ENCODE measurements around the gene SLC2A13.

The SLC2A13 gene

DNA sequence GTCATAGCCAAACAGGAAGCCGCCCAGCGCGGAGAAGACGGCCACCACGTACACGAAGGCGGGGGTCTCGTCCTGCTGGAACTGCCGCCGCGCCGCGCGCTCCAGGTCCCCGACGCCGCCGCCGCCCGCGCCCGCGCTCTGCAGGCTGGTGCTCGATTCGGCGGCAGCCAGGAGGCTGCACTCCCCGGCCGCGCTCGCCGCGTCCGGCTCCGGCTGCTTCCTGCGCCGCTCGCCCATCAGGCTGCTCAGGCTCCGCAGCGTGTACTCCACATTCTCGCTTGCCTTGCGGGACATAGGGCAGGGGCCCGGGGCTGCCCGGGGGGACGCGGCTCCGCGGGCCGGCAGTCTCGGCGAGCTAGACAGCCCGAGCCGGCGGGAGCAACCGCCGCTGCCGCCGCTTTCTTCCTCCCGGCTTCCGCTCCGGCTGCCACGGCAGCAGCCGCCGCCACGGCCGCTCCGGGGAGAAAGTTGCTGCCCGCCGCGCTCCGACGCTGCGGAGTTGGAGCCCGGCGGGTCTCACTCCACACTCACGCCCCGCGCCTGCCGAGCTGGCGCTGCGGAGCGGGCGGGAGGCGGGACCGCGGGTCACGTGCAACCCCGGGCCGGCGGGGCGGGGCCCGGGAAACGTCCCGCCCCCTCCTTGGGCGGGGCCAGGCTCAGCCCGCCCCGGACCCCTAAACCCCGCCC is at the start of gene SLC2A13:
TSS of gene SLC2A13 (minus strand) at position 567 of the 687 bp plus-strand sequence. CDS start at position 294, 273 bp downstream.
- H3K36me3 ChIP-seq (ENCODE audit: control insufficient read depth, insufficient read depth, low read length): no peaks in the 10 kb centered on the region
- H3K4me1 ChIP-seq (ENCODE audit: control insufficient read depth, insufficient read depth, low read length): peaks cover 3% of the 10 kb centered on the region; the same call in 1 of the 2 replicates
- no peaks in the 10 kb centered on the region for H3K9me3 ChIP-seq (ENCODE audit: control insufficient read depth, insufficient read depth, low read length)
- no peaks in the 10 kb centered on the region; the same call in 1 of the 2 replicates for H3K27me3 ChIP-seq (ENCODE audit: control insufficient read depth, insufficient read depth, low read length)
- no peak for DNase-seq (ENCODE audit: low read depth, low spot score)
- WGBS (ENCODE audit: insufficient coverage, insufficient read length): no CpG with 5 or more reads among the region's 97 CpGs
- H3K27ac ChIP-seq (ENCODE audit: low read length): no peak within 1 kb of the TSS
- H3K4me3 ChIP-seq (ENCODE audit: low read length): peak within 1 kb of the TSS; percentile 94

GRCh38 chr12:40154381-40154780 is 48.5 kb upstream of the SLC2A13 start:
- WGBS (ENCODE audit: insufficient coverage, insufficient read length): no CpG with 5 or more reads among the region's 4 CpGs
- Histone ChIP-seq H3K4me3 (ENCODE audit: low read length) (no peak overlapping the region), H3K9me3 (ENCODE audit: control insufficient read depth, insufficient read depth, low read length) (no peaks in the 10 kb centered on the region), H3K27ac (ENCODE audit: low read length) (no peak overlapping the region), H3K36me3 (ENCODE audit: control insufficient read depth, insufficient read depth, low read length) (no peaks in the 10 kb centered on the region), H3K4me1 (ENCODE audit: control insufficient read depth, insufficient read depth, low read length) (no peaks in the 10 kb centered on the region), H3K27me3 (ENCODE audit: control insufficient read depth, insufficient read depth, low read length) (no peaks in the 10 kb centered on the region)
- DNase-seq (ENCODE audit: low read depth, low spot score): no peak

GRCh38 chr12:40153432-40153831 is 47.6 kb upstream of the SLC2A13 start:
- no peaks in the 10 kb centered on the region for H3K36me3 ChIP-seq (ENCODE audit: control insufficient read depth, insufficient read depth, low read length)
- DNase-seq (ENCODE audit: low read depth, low spot score): no peak
- no peak overlapping the region for H3K27ac ChIP-seq (ENCODE audit: low read length)
- no peak overlapping the region for H3K4me3 ChIP-seq (ENCODE audit: low read length)
- no peaks in the 10 kb centered on the region for H3K27me3 ChIP-seq (ENCODE audit: control insufficient read depth, insufficient read depth, low read length)
- no peaks in the 10 kb centered on the region for H3K9me3 ChIP-seq (ENCODE audit: control insufficient read depth, insufficient read depth, low read length)
- H3K4me1 ChIP-seq (ENCODE audit: control insufficient read depth, insufficient read depth, low read length): no peaks in the 10 kb centered on the region

- Histone ChIP-seq H3K27ac (ENCODE audit: low read length) (no peak overlapping the region), H3K4me3 (ENCODE audit: low read length) (no peak overlapping the region), H3K36me3 (ENCODE audit: control insufficient read depth, insufficient read depth, low read length) (no peaks in the 10 kb centered on the region), H3K9me3 (ENCODE audit: control insufficient read depth, insufficient read depth, low read length) (no peaks in the 10 kb centered on the region), H3K27me3 (ENCODE audit: control insufficient read depth, insufficient read depth, low read length) (no peaks in the 10 kb centered on the region), H3K4me1 (ENCODE audit: control insufficient read depth, insufficient read depth, low read length) (no peaks in the 10 kb centered on the region)
- DNase-seq (ENCODE audit: low read depth, low spot score): peak; percentile 11
- no CpG with 5 or more reads among the region's 4 CpGs for WGBS (ENCODE audit: insufficient coverage, insufficient read length)
Observed at GRCh38 chr12:40152783-40153383, 47.0 kb upstream of the SLC2A13 start.

DNA sequence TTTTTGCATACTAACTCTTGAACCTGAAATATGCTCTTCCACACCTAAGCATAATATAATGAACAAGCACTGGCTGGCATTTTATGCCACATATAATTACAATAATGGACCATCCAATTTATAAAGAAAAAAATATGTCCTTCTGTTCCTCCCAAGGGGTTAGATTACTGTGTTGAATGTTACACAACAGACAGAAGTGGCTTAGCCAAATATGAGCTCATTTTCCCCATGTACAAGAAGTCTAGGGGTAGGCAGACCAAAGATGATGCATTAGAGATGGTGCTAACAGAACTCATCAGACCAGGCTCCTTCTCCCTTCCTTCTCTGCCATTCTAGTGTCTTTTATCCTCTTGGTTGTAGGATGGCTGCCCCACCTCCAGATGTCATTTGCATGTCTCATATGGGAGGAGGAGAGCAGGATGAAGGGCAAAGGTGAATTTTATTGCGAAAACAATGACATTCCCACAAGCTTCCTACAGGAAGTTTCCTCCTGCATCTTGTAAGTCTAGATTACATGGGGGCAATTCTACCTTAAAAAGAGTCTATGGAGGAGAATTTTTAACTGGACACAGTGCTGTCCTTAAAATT is 43.9 kb upstream of the SLC2A13 start:
- no CpG with 5 or more reads among the region's 1 CpG for WGBS (ENCODE audit: insufficient coverage, insufficient read length)

DNA sequence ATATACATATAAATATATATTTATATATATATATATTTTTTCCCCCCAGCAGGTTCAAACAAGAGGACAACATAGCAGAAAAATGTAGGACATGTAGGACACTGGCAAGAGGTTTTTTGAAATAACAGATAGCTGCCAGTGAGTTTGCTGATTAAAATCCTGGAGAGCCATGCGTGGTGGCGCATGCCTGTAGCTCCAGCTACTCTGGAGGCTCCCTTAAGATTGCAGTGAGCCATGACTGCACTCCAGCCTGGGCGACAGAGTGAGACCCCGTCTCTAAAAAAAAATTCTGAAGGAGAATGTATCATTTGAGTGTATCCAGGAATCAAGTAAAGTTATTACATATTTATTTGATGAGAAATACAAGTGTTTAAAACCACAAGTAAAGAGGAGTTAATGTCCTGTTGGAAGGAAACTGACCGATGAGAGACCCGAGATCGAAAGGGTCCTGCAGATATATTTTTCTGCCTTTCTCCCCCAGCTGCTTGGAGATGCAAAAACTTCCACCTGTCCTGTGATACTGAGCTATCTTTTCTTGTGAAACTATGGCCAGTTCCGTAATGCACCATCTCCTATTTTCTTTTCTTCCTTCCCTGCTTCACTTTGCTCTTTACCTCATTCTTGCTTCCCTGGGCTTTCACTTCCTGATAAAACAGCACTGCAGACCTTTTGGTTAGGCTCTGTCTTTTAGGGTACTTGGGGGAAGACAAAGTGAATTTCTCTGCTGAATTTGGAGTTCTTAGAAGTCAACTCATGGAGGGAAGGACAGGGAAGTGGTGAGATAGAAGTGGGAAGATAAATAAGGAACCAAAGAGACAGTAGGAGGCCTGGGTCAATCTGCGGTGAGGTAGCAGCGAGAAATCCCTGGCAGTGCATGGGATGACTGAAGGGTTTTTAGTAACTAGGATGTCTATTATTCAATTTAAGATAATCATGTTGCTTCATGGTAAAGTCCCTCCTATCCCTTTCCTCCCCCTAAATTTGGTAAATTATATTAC is 41.2 kb upstream of the SLC2A13 start:
- Histone ChIP-seq H3K9me3 (ENCODE audit: control insufficient read depth, insufficient read depth, low read length) (no peaks in the 10 kb centered on the region), H3K36me3 (ENCODE audit: control insufficient read depth, insufficient read depth, low read length) (no peaks in the 10 kb centered on the region), H3K4me1 (ENCODE audit: control insufficient read depth, insufficient read depth, low read length) (no peaks in the 10 kb centered on the region), H3K27ac (ENCODE audit: low read length) (no peak overlapping the region), H3K4me3 (ENCODE audit: low read length) (no peak overlapping the region), H3K27me3 (ENCODE audit: control insufficient read depth, insufficient read depth, low read length) (no peaks in the 10 kb centered on the region)
- WGBS (ENCODE audit: insufficient coverage, insufficient read length): no CpG with 5 or more reads among the region's 10 CpGs
- no peak for DNase-seq (ENCODE audit: low read depth, low spot score)

More for the DNA sequence above, 43.9 kb upstream of the SLC2A13 start:
- no peak for DNase-seq (ENCODE audit: low read depth, low spot score)
- Histone ChIP-seq H3K4me1 (ENCODE audit: control insufficient read depth, insufficient read depth, low read length) (no peaks in the 10 kb centered on the region), H3K27ac (ENCODE audit: low read length) (no peak overlapping the region), H3K4me3 (ENCODE audit: low read length) (no peak overlapping the region), H3K36me3 (ENCODE audit: control insufficient read depth, insufficient read depth, low read length) (no peaks in the 10 kb centered on the region), H3K9me3 (ENCODE audit: control insufficient read depth, insufficient read depth, low read length) (no peaks in the 10 kb centered on the region), H3K27me3 (ENCODE audit: control insufficient read depth, insufficient read depth, low read length) (no peaks in the 10 kb centered on the region)

GRCh38 chr12:40145896-40146295 is 40.0 kb upstream of the SLC2A13 start:
- Histone ChIP-seq H3K4me1 (ENCODE audit: control insufficient read depth, insufficient read depth, low read length) (no peaks in the 10 kb centered on the region), H3K27ac (ENCODE audit: low read length) (no peak overlapping the region), H3K27me3 (ENCODE audit: control insufficient read depth, insufficient read depth, low read length) (no peaks in the 10 kb centered on the region), H3K36me3 (ENCODE audit: control insufficient read depth, insufficient read depth, low read length) (no peaks in the 10 kb centered on the region), H3K9me3 (ENCODE audit: control insufficient read depth, insufficient read depth, low read length) (no peaks in the 10 kb centered on the region), H3K4me3 (ENCODE audit: low read length) (no peak overlapping the region)
- no CpG with 5 or more reads among the region's 1 CpG for WGBS (ENCODE audit: insufficient coverage, insufficient read length)
- DNase-seq (ENCODE audit: low read depth, low spot score): no peak

- DNase-seq (ENCODE audit: low read depth, low spot score): no peak
- Histone ChIP-seq H3K27ac (ENCODE audit: low read length) (no peak overlapping the region), H3K4me1 (ENCODE audit: control insufficient read depth, insufficient read depth, low read length) (no peaks in the 10 kb centered on the region), H3K9me3 (ENCODE audit: control insufficient read depth, insufficient read depth, low read length) (no peaks in the 10 kb centered on the region), H3K27me3 (ENCODE audit: control insufficient read depth, insufficient read depth, low read length) (no peaks in the 10 kb centered on the region), H3K4me3 (ENCODE audit: low read length) (no peak overlapping the region), H3K36me3 (ENCODE audit: control insufficient read depth, insufficient read depth, low read length) (no peaks in the 10 kb centered on the region)
- WGBS (ENCODE audit: insufficient coverage, insufficient read length): no CpG with 5 or more reads among the region's 1 CpG
Observed at GRCh38 chr12:40144023-40144422, 38.1 kb upstream of the SLC2A13 start.

GRCh38 chr12:40142001-40142744 is 36.3 kb upstream of the SLC2A13 start:
- H3K9me3 ChIP-seq (ENCODE audit: control insufficient read depth, insufficient read depth, low read length): no peaks in the 10 kb centered on the region
- no peaks in the 10 kb centered on the region for H3K36me3 ChIP-seq (ENCODE audit: control insufficient read depth, insufficient read depth, low read length)
- no peak overlapping the region for H3K27ac ChIP-seq (ENCODE audit: low read length)
- DNase-seq (ENCODE audit: low read depth, low spot score): no peak
- no peak overlapping the region for H3K4me3 ChIP-seq (ENCODE audit: low read length)
- H3K4me1 ChIP-seq (ENCODE audit: control insufficient read depth, insufficient read depth, low read length): no peaks in the 10 kb centered on the region
- no peaks in the 10 kb centered on the region for H3K27me3 ChIP-seq (ENCODE audit: control insufficient read depth, insufficient read depth, low read length)
- no CpG with 5 or more reads among the region's 4 CpGs for WGBS (ENCODE audit: insufficient coverage, insufficient read length)

Measured in iPS DF 6.9 (cell line).